HEK293 (cell line): ENCODE data around the gene AKNA.

Experiments used
- CTCF ChIA-PET: fragments of 350-600 bp; formaldehyde crosslinking; extraction: SDS; loops from one replicate; lab custom pipeline; 2021; ENCODE audit warnings: antibody characterized with exemption; lab: Yijun Ruan, JAX
- POLR2A ChIA-PET: fragments of 300-600 bp; formaldehyde crosslinking; extraction: SDS; loops from one replicate; lab custom pipeline; 2020; ENCODE audit warnings: antibody characterized with exemption, inconsistent platforms; lab: Yijun Ruan, JAX
- H3K27ac ChIP-seq: fragments of 200-500 bp; sonication (Bioruptor generic); 2 replicates; pipeline ENCODE4 v1.5.1; 2014; ENCODE audit warnings: low read depth, low read length, control low read depth, inconsistent platforms; ENCODE audit errors: extremely low read depth
- H3K36me3 ChIP-seq, 2 experiments: fragments of 200-500 bp in 1 of 2; sonication (Bioruptor generic) in 1 of 2; 1 replicate in 1 of 2; 2 replicates in 1 of 2; pipeline ENCODE4 v1.5.1; 2014 to 2017; ENCODE audit warnings: inconsistent platforms in 2 of 2, low read length in 2 of 2; ENCODE audit not compliant: control insufficient read depth in 2 of 2, insufficient read depth in 1 of 2
- H3K4me1 ChIP-seq: fragments of 200-500 bp; sonication (Bioruptor generic); 2 replicates; pipeline ENCODE4 v1.5.1; 2014; ENCODE audit warnings: mild to moderate bottlenecking, low read length, inconsistent platforms; ENCODE audit not compliant: control insufficient read depth, insufficient read depth
- H3K4me3 ChIP-seq: 2 replicates; pipeline ENCODE4 v1.5.1; 2011; ENCODE audit warnings: low read depth, mild to moderate bottlenecking, control low read depth, low read length, moderate library complexity
- H3K9me3 ChIP-seq: fragments of 200-500 bp; sonication (Bioruptor generic); 2 replicates; pipeline ENCODE4 v1.5.1; 2014; ENCODE audit warnings: low read depth, low read length, inconsistent platforms; ENCODE audit not compliant: control insufficient read depth, insufficient read depth
- ATF2 ChIP-seq: fragments of 450-650 bp; formaldehyde crosslinking; IDR thresholded peaks from 2 replicates; pipeline ENCODE4 v1.5.1; 2016; ENCODE audit warnings: missing biosample characterization, missing genetic modification characterization, low read depth
- HOXC10 ChIP-seq: sonication (generic); formaldehyde crosslinking; IDR thresholded peaks from 2 replicates; pipeline ENCODE4 v1.8.1; 2023; ENCODE audit warnings: mild to moderate bottlenecking, missing genetic modification reagents
- KLF7 ChIP-seq: fragments of 450-650 bp; formaldehyde crosslinking; IDR thresholded peaks from 2 replicates; pipeline ENCODE4 v1.5.1; 2016; ENCODE audit warnings: missing biosample characterization, missing genetic modification characterization, borderline replicate concordance
- MZF1 ChIP-seq: fragments of 450-650 bp; formaldehyde crosslinking; IDR thresholded peaks from 2 replicates; pipeline ENCODE4 v1.5.1; 2017; ENCODE audit warnings: missing biosample characterization, missing genetic modification characterization, borderline replicate concordance
- PRDM1 ChIP-seq: fragments of 450-650 bp; formaldehyde crosslinking; IDR thresholded peaks from 2 replicates; pipeline ENCODE4; 2016; ENCODE audit warnings: missing biosample characterization, missing genetic modification characterization
- SP2 ChIP-seq: fragments of 450-650 bp; formaldehyde crosslinking; IDR thresholded peaks from 2 replicates; pipeline ENCODE4 v1.5.1; 2016; ENCODE audit warnings: missing biosample characterization, missing genetic modification characterization
- WT1 ChIP-seq: fragments of 450-650 bp; formaldehyde crosslinking; IDR thresholded peaks from 2 replicates; pipeline ENCODE4 v1.5.1; 2016; ENCODE audit warnings: missing biosample characterization, missing genetic modification characterization
- ZBTB7A ChIP-seq: fragments of 450-650 bp; formaldehyde crosslinking; IDR thresholded peaks from 2 replicates; pipeline ENCODE4 v1.5.1; 2016; ENCODE audit warnings: low read depth, missing biosample characterization, missing genetic modification characterization
- ZNF335 ChIP-seq: fragments of 450-650 bp; formaldehyde crosslinking; conservative IDR thresholded peaks from 2 replicates; pipeline ENCODE4 v1.5.1; 2016; ENCODE audit warnings: missing biosample characterization, missing genetic modification characterization
- ZNF398 ChIP-seq: fragments of 450-650 bp; formaldehyde crosslinking; IDR thresholded peaks from 2 replicates; pipeline ENCODE4 v1.5.1; 2017; ENCODE audit warnings: missing biosample characterization, missing genetic modification characterization
- ZNF416 ChIP-seq: fragments of 450-650 bp; formaldehyde crosslinking; IDR thresholded peaks from 2 replicates; pipeline ENCODE4 v1.5.1; 2016; ENCODE audit warnings: missing biosample characterization, missing genetic modification characterization
- ZNF48 ChIP-seq: fragments of 450-650 bp; formaldehyde crosslinking; IDR thresholded peaks from 2 replicates; pipeline ENCODE4 v1.5.1; 2016; ENCODE audit warnings: missing biosample characterization, missing genetic modification characterization
- ZNF488 ChIP-seq: fragments of 450-650 bp; formaldehyde crosslinking; IDR thresholded peaks from 2 replicates; pipeline ENCODE4 v1.5.1; 2016; ENCODE audit warnings: missing biosample characterization, missing genetic modification characterization
- ZNF514 ChIP-seq: fragments of 450-650 bp; formaldehyde crosslinking; IDR thresholded peaks from 2 replicates; pipeline ENCODE4 v1.5.1; 2016; ENCODE audit warnings: missing biosample characterization, missing genetic modification characterization
- ZNF580 ChIP-seq: fragments of 450-650 bp; formaldehyde crosslinking; IDR thresholded peaks from 2 replicates; pipeline ENCODE4 v1.5.1; 2016; ENCODE audit warnings: missing biosample characterization, missing genetic modification characterization
- ZNF596 ChIP-seq: fragments of 450-650 bp; IDR thresholded peaks from 2 replicates; pipeline ENCODE4 v1.5.0; 2018; ENCODE audit warnings: missing biosample characterization, mild to moderate bottlenecking, missing genetic modification characterization, moderate library complexity
- ZNF621 ChIP-seq: fragments of 450-650 bp; formaldehyde crosslinking; IDR thresholded peaks from 2 replicates; pipeline ENCODE4 v1.5.1; 2017; ENCODE audit warnings: missing biosample characterization, missing genetic modification characterization
- ZNF623 ChIP-seq: fragments of 450-650 bp; formaldehyde crosslinking; IDR thresholded peaks from 2 replicates; pipeline ENCODE4 v1.5.1; 2016; ENCODE audit warnings: missing biosample characterization, missing genetic modification characterization
- ZNF677 ChIP-seq: fragments of 450-650 bp; IDR thresholded peaks from 2 replicates; pipeline ENCODE4 v1.5.0; 2018; ENCODE audit warnings: missing biosample characterization, mild to moderate bottlenecking, missing genetic modification characterization, moderate library complexity
- ZSCAN30 ChIP-seq: fragments of 450-650 bp; IDR thresholded peaks from 2 replicates; pipeline ENCODE4 v1.5.1; 2018; ENCODE audit warnings: missing biosample characterization, mild to moderate bottlenecking, missing genetic modification characterization, moderate library complexity
- TF ChIP-seq, protein P1 (sequence below): fragments of 450-650 bp; IDR thresholded peaks from 2 replicates; pipeline ENCODE4 v1.5.1; 2018; ENCODE audit warnings: missing biosample characterization, mild to moderate bottlenecking, missing genetic modification characterization
- TF ChIP-seq, protein P2 (sequence below): fragments of 450-650 bp; formaldehyde crosslinking; IDR thresholded peaks from 2 replicates; pipeline ENCODE4 v1.5.1; 2016; ENCODE audit warnings: missing biosample characterization, missing genetic modification characterization

Gene AKNA

GRCh38 chr9:114423181-114423580 is 35.4 kb upstream of the AKNA start:
- Histone ChIP-seq H3K36me3 (peaks cover 0 to 4% of the 10 kb centered on the region in 2 experiments; a peak in 1 of 3 replicates), H3K27ac (no peak overlapping the region), H3K4me3 (no peak overlapping the region), H3K4me1 (no peaks in the 10 kb centered on the region), H3K9me3 (no peaks in the 10 kb centered on the region)
- POLR2A ChIA-PET: no interaction called here
- TF ChIP-seq ZNF580: no peak
- no peak for TF ChIP-seq ZNF621 (tag by site-specific recombination)
- TF ChIP-seq, protein P1, sequence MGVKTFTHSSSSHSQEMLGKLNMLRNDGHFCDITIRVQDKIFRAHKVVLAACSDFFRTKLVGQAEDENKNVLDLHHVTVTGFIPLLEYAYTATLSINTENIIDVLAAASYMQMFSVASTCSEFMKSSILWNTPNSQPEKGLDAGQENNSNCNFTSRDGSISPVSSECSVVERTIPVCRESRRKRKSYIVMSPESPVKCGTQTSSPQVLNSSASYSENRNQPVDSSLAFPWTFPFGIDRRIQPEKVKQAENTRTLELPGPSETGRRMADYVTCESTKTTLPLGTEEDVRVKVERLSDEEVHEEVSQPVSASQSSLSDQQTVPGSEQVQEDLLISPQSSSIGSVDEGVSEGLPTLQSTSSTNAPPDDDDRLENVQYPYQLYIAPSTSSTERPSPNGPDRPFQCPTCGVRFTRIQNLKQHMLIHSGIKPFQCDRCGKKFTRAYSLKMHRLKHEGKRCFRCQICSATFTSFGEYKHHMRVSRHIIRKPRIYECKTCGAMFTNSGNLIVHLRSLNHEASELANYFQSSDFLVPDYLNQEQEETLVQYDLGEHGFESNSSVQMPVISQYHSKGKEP (tag by site-specific recombination): no peak
- CTCF ChIA-PET: no interaction called here

GRCh38 chr9:114421147-114421546 is 33.4 kb upstream of the AKNA start:
- Histone ChIP-seq H3K4me3 (no peak overlapping the region), H3K36me3 (peaks cover 0 to 5% of the 10 kb centered on the region in 2 experiments; a peak in 1 of 3 replicates), H3K9me3 (no peaks in the 10 kb centered on the region)
- CTCF ChIA-PET: interaction anchor here (0.7 to 1.2 kb wide), 2 partner anchors 20 to 75 kb away, joined by 3 read pairs; no protein-coding TSS in a partner anchor
- no peak for TF ChIP-seq HOXC10 (CRISPR knock-in tag)
- no peak for TF ChIP-seq ATF2
- TF ChIP-seq ZNF677 (tag by site-specific recombination): no peak
- TF ChIP-seq WT1: no peak
- TF ChIP-seq, protein P2, sequence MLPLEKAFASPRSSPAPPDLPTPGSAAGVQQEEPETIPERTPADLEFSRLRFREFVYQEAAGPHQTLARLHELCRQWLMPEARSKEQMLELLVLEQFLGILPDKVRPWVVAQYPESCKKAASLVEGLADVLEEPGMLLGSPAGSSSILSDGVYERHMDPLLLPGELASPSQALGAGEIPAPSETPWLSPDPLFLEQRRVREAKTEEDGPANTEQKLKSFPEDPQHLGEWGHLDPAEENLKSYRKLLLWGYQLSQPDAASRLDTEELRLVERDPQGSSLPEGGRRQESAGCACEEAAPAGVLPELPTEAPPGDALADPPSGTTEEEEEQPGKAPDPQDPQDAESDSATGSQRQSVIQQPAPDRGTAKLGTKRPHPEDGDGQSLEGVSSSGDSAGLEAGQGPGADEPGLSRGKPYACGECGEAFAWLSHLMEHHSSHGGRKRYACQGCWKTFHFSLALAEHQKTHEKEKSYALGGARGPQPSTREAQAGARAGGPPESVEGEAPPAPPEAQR: no peak
- TF ChIP-seq PRDM1 (tag by site-specific recombination): no peak
- no peak for TF ChIP-seq MZF1
- no peak for TF ChIP-seq SP2
- no peak for TF ChIP-seq ZNF48 (tag by site-specific recombination)
- TF ChIP-seq, all 188 proteins: peak for 0
- H3K27ac ChIP-seq: no peak overlapping the region
- H3K4me1 ChIP-seq: no peaks in the 10 kb centered on the region
- POLR2A ChIA-PET: no interaction called here

- CTCF ChIA-PET: interaction anchor here (1.6 to 2.7 kb wide), 3 partner anchors 14 to 234 kb away, joined by 5 to 10 read pairs (median 8); no protein-coding TSS in a partner anchor
Observed at GRCh38 chr9:114419796-114420195, 32.0 kb upstream of the AKNA start.

More at GRCh38 chr9:114419796-114420195, 32.0 kb upstream of the AKNA start:
- TF ChIP-seq ZSCAN30 (no peak), ZNF398 (tag by site-specific recombination) (no peak), ZBTB7A (no peak), ZNF416 (no peak), ZNF580 (no peak), ZNF623 (no peak), ZNF335 (tag by site-specific recombination) (no peak), KLF7 (no peak), ZNF514 (tag by site-specific recombination) (no peak), ZNF596 (no peak), ZNF488 (no peak)
- Histone ChIP-seq H3K36me3 (peaks cover 0 to 5% of the 10 kb centered on the region in 2 experiments; a peak in 1 of 3 replicates), H3K9me3 (no peaks in the 10 kb centered on the region), H3K4me3 (no peak overlapping the region), H3K4me1 (no peaks in the 10 kb centered on the region), H3K27ac (no peak overlapping the region)
- POLR2A ChIA-PET: no interaction called here
